Central memory CD8-positive, alpha-beta T cell (primary cell): ENCODE measurements around the gene GABRP.
"Not testable (repeated sequence)": the region's sequence is repeated elsewhere in the genome, so short reads cannot be mapped to it uniquely, and the experiment has no call there.

ENCODE experiments used
- ATAC-seq: fragments of 150-1000 bp; cut with Tn5 transposase; replicated peaks from 2 replicates; pipeline ENCODE4 v1.10.0; 2022; ENCODE audit warnings: mild to moderate bottlenecking, moderate FRiP score, moderate number of reproducible peaks; ENCODE audit not compliant: poor library complexity, severe bottlenecking; ENCODE audit errors: extremely low read depth
- DNase-seq, 2 donors: peaks; one replicate each; pipeline ENCODE4 v3.0.0; 2021; ENCODE audit warnings: low spot score in 2 of 2
- H3K27ac Mint-ChIP-seq: one replicate; pipeline ENCODE4 v1.8.0; 2022; ENCODE audit warnings: low read depth, mild to moderate bottlenecking, moderate library complexity, mixed read lengths
- H3K27me3 Mint-ChIP-seq: one replicate; pipeline ENCODE4 v1.8.0; 2022; ENCODE audit warnings: mixed read lengths
- H3K36me3 Mint-ChIP-seq: one replicate; pipeline ENCODE4 v1.8.0; 2022; ENCODE audit warnings: mild to moderate bottlenecking, moderate library complexity, mixed read lengths; ENCODE audit not compliant: insufficient read depth
- H3K4me1 Mint-ChIP-seq: one replicate; pipeline ENCODE4 v1.8.0; 2022; ENCODE audit warnings: mixed read lengths
- H3K4me3 Mint-ChIP-seq: one replicate; pipeline ENCODE4 v1.8.0; 2022; ENCODE audit warnings: mild to moderate bottlenecking, moderate library complexity, mixed read lengths
- H3K9me3 Mint-ChIP-seq: one replicate; pipeline ENCODE4 v1.8.0; 2022; ENCODE audit warnings: mixed read lengths

The GABRP gene

DNA sequence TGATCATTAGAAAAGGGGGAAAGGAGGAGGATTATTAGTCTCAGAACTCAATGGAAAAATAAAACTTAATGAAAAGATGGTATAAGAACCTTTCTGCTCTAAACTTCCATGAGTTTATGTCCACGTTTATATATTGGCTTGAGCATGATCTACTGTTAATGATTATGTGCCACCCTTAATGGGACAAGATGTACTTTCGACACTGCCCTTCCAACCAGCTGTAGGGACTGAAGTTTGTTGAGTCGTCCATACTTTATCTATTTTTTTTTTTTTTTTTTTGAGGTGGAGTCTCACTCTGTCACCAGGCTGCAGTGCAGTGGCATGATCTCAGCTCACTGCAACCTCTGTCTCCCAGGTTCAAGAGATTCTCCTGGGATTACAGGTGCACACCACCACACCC lies 25.0 kb upstream of the GABRP start:
- Mint-ChIP-seq H3K4me3 (no peak overlapping the region), H3K4me1 (no peaks in the 10 kb centered on the region), H3K27me3 (peaks cover 9% of the 10 kb centered on the region), H3K27ac (no peak overlapping the region), H3K36me3 (no peaks in the 10 kb centered on the region), H3K9me3 (no peaks in the 10 kb centered on the region)
- DNase-seq = no peak
- no peak for ATAC-seq

- Mint-ChIP-seq H3K27me3 (peaks cover 9% of the 10 kb centered on the region), H3K27ac (no peak overlapping the region), H3K9me3 (no peaks in the 10 kb centered on the region), H3K4me3 (no peak overlapping the region), H3K4me1 (no peaks in the 10 kb centered on the region), H3K36me3 (no peaks in the 10 kb centered on the region)
- DNase-seq = no peak
- no peak for ATAC-seq
These were observed 23.4 kb upstream of the GABRP start for GRCh38 chr5:170760113-170760512.

DNA sequence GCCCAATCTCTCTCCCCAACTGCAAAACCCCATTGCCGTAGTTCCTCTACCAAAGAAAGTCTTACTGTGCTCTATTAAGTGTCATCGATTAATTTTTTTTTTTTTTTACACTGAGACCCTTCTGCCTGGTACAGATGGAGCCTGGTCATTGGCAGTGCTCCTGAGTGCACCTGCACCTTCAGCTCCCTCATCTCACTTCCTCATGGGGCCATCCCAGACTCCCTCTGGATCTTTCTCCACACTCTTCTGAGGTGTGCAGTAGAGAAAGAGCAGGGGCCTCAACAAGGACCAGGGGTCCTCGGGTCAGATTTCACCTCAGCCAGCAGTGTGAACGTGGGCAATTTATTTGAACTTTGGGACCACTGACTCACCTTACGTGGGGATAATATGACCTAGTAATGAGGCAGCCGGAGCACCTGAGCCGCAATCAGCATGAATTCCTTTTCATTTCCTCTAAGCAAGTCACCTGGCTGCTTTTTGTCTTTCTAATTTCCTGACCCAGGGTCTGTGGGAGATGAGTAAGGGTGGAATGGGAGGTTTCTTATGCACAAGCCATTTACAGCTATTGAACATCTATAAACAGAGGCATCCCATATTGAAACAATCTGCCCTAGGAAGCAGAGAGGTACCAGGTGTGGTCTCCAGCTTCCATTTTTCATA lies 22.3 kb upstream of the GABRP start:
- no peaks in the 10 kb centered on the region for H3K36me3 Mint-ChIP-seq
- peaks cover 9% of the 10 kb centered on the region for H3K27me3 Mint-ChIP-seq
- no peak overlapping the region for H3K4me3 Mint-ChIP-seq
- no peak for ATAC-seq
- H3K4me1 Mint-ChIP-seq = no peaks in the 10 kb centered on the region
- no peak overlapping the region for H3K27ac Mint-ChIP-seq
- DNase-seq = no peak
- H3K9me3 Mint-ChIP-seq = no peaks in the 10 kb centered on the region

DNA sequence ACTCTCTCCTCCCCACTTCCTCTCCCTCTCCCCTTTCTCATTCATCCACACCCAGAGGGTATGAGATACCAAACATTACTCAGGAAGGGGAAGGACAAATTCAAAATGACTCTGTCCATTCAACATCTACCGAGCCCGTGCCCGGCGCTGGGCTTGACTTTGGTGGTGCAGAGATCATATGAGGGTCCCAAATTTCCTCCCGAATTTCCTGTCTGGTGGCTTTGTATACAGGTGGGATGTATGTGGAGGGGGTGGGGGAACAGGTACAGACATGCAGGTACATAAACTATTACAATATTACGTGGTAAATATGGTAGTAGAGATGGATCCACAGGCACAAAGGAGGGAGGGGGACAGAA lies 21.8 kb upstream of the GABRP start:
- DNase-seq = no peak
- Mint-ChIP-seq H3K27me3 (peaks cover 9% of the 10 kb centered on the region), H3K9me3 (no peaks in the 10 kb centered on the region), H3K27ac (no peak overlapping the region), H3K4me1 (no peaks in the 10 kb centered on the region), H3K36me3 (no peaks in the 10 kb centered on the region), H3K4me3 (no peak overlapping the region)
- ATAC-seq = no peak

DNA sequence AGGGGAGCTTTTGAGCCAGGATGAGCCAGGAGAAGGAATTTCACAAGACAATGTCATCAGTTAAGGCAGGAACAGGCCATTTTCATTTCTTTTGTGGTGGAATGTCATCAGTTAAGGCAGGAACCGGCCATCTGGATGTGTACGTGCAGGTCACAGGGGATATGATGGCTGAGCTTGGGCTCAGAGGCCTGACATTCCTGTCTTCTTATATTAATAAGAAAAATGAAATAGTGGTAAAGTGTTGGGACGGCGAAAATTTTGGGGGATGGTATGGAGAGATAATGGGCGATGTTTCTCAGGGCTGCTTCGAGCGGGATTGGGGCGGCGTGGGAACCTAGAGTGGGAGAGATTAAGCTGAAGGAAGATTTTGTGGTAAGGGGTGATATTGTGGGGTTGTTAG lies 21.2 kb upstream of the GABRP start:
- H3K36me3 Mint-ChIP-seq, H3K27me3 Mint-ChIP-seq, ATAC-seq, H3K27ac Mint-ChIP-seq, DNase-seq, H3K4me1 Mint-ChIP-seq, H3K9me3 Mint-ChIP-seq, H3K4me3 Mint-ChIP-seq: not testable (repeated sequence)

DNA sequence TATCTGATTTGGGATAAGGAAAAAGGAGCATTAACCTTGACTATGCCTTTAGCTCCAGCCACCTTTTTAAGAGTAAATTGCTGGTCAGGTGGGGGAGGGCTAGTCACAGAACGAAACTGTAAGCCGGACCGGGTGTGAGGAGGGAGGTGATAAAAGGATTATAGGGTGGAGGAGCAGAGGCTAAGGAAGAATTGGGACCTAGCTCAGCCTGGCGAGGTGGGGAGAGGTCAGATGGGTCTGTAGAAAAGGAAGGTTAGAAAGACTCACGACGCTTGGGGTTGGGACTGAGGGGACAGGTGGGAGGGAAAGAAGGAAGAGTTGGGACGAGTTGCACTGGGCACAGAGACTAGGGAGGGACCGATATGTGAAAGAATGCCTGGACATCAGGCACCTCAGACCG lies 17.7 kb upstream of the GABRP start:
- H3K27ac Mint-ChIP-seq, H3K4me1 Mint-ChIP-seq, H3K4me3 Mint-ChIP-seq, DNase-seq, ATAC-seq, H3K9me3 Mint-ChIP-seq, H3K36me3 Mint-ChIP-seq, H3K27me3 Mint-ChIP-seq: not testable (repeated sequence)

- Mint-ChIP-seq H3K27ac (no peak overlapping the region), H3K4me1 (no peaks in the 10 kb centered on the region), H3K4me3 (no peak overlapping the region), H3K36me3 (no peaks in the 10 kb centered on the region), H3K27me3 (peaks cover 14% of the 10 kb centered on the region), H3K9me3 (no peaks in the 10 kb centered on the region)
- DNase-seq = no peak
- no peak for ATAC-seq
These were observed 14.3 kb upstream of the GABRP start for GRCh38 chr5:170769246-170769645.

DNA sequence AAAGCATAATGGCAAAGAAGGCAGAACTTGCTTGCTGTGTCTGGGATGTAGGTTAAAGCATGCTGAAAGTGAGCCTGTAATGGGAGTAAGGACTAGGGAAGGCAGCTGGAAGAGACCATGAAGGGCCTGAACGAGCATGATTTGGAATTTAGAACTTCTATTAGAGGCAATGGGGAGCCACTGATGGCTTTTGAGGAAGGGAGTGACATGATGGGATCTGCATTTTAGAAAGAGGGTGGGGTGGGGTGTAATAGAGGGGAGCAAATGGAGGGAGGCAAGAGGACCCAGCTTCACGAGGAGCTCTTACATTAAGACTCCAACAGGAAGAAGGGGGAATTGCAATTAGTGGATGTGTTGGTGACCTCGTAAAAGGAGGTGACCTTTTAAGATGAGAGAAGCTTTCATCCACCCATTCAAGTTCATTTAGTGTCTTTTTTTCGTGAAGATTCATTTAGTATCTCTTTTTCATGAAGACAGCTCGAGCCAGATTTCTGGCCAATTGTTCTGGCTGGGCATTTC lies 13.6 kb upstream of the GABRP start:
- no peaks in the 10 kb centered on the region for H3K36me3 Mint-ChIP-seq
- DNase-seq (no peak), ATAC-seq (no peak)
- no peak overlapping the region for H3K27ac Mint-ChIP-seq
- H3K4me3 Mint-ChIP-seq = no peak overlapping the region
- H3K27me3 Mint-ChIP-seq = peaks cover 14% of the 10 kb centered on the region
- H3K9me3 Mint-ChIP-seq = no peaks in the 10 kb centered on the region
- H3K4me1 Mint-ChIP-seq = no peaks in the 10 kb centered on the region

- ATAC-seq (no peak), DNase-seq (no peak)
- Mint-ChIP-seq H3K27me3 (peaks cover 14% of the 10 kb centered on the region), H3K36me3 (no peaks in the 10 kb centered on the region), H3K4me1 (no peaks in the 10 kb centered on the region), H3K27ac (no peak overlapping the region), H3K9me3 (no peaks in the 10 kb centered on the region), H3K4me3 (no peak overlapping the region)
These were observed 12.0 kb upstream of the GABRP start for GRCh38 chr5:170771496-170771895.

DNA sequence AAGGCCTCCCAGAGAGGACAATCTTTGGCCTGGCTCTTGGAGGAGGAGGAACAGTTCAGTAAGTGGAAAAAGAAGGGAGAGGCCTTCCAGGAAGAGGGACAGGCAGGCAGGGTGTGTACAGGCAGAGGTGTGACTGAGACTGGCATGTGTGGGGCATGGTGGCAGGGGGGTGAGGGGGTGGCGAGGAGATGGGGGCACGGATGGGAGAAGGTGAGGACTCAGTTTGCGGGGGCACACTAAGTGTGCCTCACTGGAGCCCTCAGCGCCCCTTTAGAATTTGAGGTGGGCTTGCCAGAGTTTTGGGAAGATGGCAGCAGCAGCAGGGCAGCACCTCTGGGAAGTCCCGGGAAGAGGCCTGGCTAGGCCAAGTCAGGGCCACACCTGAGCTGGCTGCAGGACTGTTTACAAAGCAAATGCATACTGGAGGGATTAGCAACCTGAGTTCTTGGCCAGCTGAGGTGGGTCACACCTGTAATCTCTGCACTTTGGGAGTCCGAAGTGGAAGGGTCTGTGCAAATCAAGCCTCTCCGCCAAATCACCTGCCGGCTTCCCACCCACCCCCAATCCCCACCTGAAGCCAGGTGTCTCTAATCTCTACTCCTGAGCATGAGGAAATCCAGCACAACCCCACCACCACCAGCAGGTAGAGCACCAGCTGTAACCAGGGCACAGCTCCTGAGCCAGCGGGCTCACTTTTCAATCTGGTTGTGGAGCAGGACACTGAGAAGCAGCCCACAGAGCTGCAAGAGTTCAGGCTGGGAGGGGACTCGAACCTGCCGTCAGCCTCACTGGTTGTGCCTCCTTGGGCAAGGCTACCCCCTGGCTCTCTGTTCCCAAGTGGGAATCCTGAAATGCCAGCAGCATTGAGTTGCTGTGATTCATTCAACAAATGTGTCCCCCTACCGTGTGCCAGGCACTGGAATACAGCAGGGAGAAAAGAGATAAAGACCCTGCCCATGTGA lies 10.2 kb upstream of the GABRP start:
- ATAC-seq (no peak), DNase-seq (no peak)
- Mint-ChIP-seq H3K4me1 (no peaks in the 10 kb centered on the region), H3K4me3 (no peak overlapping the region), H3K27me3 (peaks cover 14% of the 10 kb centered on the region), H3K9me3 (no peaks in the 10 kb centered on the region), H3K36me3 (no peaks in the 10 kb centered on the region), H3K27ac (no peak overlapping the region)

GRCh38 chr5:170774831-170775230 lies 8.7 kb upstream of the GABRP start:
- H3K9me3 Mint-ChIP-seq = no peaks in the 10 kb centered on the region
- DNase-seq = no peak
- H3K4me3 Mint-ChIP-seq = no peak overlapping the region

GRCh38 chr5:170781946-170782345 lies 1.6 kb upstream of the GABRP start:
- Mint-ChIP-seq H3K9me3 (no peaks in the 10 kb centered on the region), H3K27me3 (no peaks in the 10 kb centered on the region), H3K27ac (no peak overlapping the region), H3K36me3 (no peaks in the 10 kb centered on the region), H3K4me1 (no peaks in the 10 kb centered on the region), H3K4me3 (no peak overlapping the region)
- DNase-seq = no peak
- ATAC-seq = no peak

More at GRCh38 chr5:170774831-170775230, 8.7 kb upstream of the GABRP start:
- Mint-ChIP-seq H3K36me3 (no peaks in the 10 kb centered on the region), H3K27ac (peak overlapping the region; percentile 14), H3K27me3 (peaks cover 14% of the 10 kb centered on the region), H3K4me1 (no peaks in the 10 kb centered on the region)
- ATAC-seq = no peak

- ATAC-seq (no peak), DNase-seq (no peak)
- no peak overlapping the region for H3K4me3 Mint-ChIP-seq
- H3K9me3 Mint-ChIP-seq = no peaks in the 10 kb centered on the region
- no peak overlapping the region for H3K27ac Mint-ChIP-seq
- H3K27me3 Mint-ChIP-seq = no peaks in the 10 kb centered on the region
- no peaks in the 10 kb centered on the region for H3K4me1 Mint-ChIP-seq
- no peaks in the 10 kb centered on the region for H3K36me3 Mint-ChIP-seq
These were observed 1.1 kb upstream of the GABRP start for GRCh38 chr5:170782438-170782837.
